Measurements from ENCODE around the gene FHOD3. TPM values are rescaled to one million over a fixed set of nuclear protein-coding genes. Genes with fewer than 3 reads are reported as not detected.

Gene FHOD3
- total and polyA plus RNA-seq, 4 donors, result 0.57 to 1.3 (median 1.2) TPM; not detected in 1

DNA sequence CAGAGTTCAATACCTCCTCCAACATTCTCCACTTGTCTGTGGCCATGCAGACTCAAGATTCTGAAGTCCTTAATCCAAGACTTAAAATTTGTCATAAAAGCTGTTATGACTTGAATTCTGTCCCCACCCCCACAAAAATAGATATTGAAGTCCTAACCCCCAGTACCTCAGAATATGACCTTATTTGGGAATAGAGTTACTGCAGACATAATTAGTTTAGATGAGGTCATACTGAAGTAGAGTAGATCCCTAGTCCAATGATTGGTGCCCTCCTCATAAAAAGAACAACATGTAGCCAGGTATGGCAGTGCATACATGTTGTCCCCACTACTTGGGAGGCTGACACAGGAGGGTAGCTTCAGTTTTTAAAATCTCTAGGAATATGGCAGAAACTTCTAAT is 522.1 kb downstream of the FHOD3 start (continued):
- no peak for TF ChIP-seq SP1 (IDR thresholded peaks at IDR 0.05)
- TF ChIP-seq, protein P1, sequence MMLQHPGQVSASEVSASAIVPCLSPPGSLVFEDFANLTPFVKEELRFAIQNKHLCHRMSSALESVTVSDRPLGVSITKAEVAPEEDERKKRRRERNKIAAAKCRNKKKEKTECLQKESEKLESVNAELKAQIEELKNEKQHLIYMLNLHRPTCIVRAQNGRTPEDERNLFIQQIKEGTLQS (IDR thresholded peaks at IDR 0.05), result no peak
- TF ChIP-seq, protein P2, sequence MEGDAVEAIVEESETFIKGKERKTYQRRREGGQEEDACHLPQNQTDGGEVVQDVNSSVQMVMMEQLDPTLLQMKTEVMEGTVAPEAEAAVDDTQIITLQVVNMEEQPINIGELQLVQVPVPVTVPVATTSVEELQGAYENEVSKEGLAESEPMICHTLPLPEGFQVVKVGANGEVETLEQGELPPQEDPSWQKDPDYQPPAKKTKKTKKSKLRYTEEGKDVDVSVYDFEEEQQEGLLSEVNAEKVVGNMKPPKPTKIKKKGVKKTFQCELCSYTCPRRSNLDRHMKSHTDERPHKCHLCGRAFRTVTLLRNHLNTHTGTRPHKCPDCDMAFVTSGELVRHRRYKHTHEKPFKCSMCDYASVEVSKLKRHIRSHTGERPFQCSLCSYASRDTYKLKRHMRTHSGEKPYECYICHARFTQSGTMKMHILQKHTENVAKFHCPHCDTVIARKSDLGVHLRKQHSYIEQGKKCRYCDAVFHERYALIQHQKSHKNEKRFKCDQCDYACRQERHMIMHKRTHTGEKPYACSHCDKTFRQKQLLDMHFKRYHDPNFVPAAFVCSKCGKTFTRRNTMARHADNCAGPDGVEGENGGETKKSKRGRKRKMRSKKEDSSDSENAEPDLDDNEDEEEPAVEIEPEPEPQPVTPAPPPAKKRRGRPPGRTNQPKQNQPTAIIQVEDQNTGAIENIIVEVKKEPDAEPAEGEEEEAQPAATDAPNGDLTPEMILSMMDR (IDR thresholded peaks at IDR 0.05; ENCODE audit: low read depth, low read length, missing input control), result no peak

DNA sequence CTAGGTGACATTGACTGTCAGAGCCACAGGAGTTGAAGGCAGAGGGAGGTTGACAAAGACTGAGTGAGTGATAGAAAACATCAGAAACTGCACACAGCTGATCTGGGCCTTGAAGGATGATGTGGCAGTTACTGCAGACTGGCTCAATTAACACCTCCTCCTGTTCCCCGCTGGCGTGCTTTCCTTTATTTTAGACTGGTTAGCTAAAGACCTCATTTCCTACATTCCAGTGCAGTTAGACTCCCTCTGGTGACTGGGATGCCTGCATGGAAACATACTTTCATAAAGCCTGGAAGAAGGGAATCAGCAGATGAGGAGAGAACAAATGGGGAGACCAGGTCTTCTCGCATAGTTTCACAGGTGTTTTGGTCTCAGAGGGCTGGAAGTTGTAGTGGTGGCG is 524.2 kb downstream of the FHOD3 start:
- DNase-seq (ENCODE audit: low spot score), result no peak
- H3K36me3 ChIP-seq (ENCODE audit: control insufficient read depth in 4 of 4, insufficient read depth in 3 of 4, low read depth in 1 of 4, low read length in 3 of 4), result peaks cover 0 to 4% (median 0%) of the 10 kb centered on the region in 4 donors
- 99% methylated on average over 4 of the region's 4 CpGs for WGBS
- no peaks in the 10 kb centered on the region for H3K9me3 ChIP-seq (ENCODE audit: control insufficient read depth in 4 of 4, low read length in 3 of 4)
- no peak overlapping the region for H3K9ac ChIP-seq (ENCODE audit: low read depth in 1 of 2, low read length in 2 of 2)
- H3K4me3 ChIP-seq (ENCODE audit: low read depth in 1 of 3, low read length in 3 of 3), result no peak overlapping the region
- H3K4me1 ChIP-seq (ENCODE audit: control insufficient read depth in 4 of 4, insufficient read depth in 4 of 4, low read length in 3 of 4), result no peaks in the 10 kb centered on the region
- TF ChIP-seq GABPA (IDR thresholded peaks at IDR 0.05 in 1 of 2, conservative IDR thresholded peaks at IDR 0.05 in 1 of 2) (no peak), HNF4A (conservative IDR thresholded peaks at IDR 0.05) (no peak), FOXA1 (IDR thresholded peaks at IDR 0.05) (no peak), RXRA (IDR thresholded peaks at IDR 0.05) (no peak), NR2F2 (IDR thresholded peaks at IDR 0.05) (no peak), YY1 (IDR thresholded peaks at IDR 0.05) (no peak), FOXA2 (IDR thresholded peaks at IDR 0.05) (no peak), HNF4G (IDR thresholded peaks at IDR 0.05) (no peak), RAD21 (IDR thresholded peaks at IDR 0.05) (no peak), SP1 (IDR thresholded peaks at IDR 0.05) (no peak), EGR1 (IDR thresholded peaks at IDR 0.05; ENCODE audit: low read depth in 2 of 2) (no peak), TAF1 (conservative IDR thresholded peaks at IDR 0.05) (no peak), JUND (IDR thresholded peaks at IDR 0.05) (no peak)
- TF ChIP-seq, protein P3, sequence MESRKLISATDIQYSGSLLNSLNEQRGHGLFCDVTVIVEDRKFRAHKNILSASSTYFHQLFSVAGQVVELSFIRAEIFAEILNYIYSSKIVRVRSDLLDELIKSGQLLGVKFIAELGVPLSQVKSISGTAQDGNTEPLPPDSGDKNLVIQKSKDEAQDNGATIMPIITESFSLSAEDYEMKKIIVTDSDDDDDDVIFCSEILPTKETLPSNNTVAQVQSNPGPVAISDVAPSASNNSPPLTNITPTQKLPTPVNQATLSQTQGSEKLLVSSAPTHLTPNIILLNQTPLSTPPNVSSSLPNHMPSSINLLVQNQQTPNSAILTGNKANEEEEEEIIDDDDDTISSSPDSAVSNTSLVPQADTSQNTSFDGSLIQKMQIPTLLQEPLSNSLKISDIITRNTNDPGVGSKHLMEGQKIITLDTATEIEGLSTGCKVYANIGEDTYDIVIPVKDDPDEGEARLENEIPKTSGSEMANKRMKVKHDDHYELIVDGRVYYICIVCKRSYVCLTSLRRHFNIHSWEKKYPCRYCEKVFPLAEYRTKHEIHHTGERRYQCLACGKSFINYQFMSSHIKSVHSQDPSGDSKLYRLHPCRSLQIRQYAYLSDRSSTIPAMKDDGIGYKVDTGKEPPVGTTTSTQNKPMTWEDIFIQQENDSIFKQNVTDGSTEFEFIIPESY (IDR thresholded peaks at IDR 0.05), result no peak
- TF ChIP-seq, protein P4, sequence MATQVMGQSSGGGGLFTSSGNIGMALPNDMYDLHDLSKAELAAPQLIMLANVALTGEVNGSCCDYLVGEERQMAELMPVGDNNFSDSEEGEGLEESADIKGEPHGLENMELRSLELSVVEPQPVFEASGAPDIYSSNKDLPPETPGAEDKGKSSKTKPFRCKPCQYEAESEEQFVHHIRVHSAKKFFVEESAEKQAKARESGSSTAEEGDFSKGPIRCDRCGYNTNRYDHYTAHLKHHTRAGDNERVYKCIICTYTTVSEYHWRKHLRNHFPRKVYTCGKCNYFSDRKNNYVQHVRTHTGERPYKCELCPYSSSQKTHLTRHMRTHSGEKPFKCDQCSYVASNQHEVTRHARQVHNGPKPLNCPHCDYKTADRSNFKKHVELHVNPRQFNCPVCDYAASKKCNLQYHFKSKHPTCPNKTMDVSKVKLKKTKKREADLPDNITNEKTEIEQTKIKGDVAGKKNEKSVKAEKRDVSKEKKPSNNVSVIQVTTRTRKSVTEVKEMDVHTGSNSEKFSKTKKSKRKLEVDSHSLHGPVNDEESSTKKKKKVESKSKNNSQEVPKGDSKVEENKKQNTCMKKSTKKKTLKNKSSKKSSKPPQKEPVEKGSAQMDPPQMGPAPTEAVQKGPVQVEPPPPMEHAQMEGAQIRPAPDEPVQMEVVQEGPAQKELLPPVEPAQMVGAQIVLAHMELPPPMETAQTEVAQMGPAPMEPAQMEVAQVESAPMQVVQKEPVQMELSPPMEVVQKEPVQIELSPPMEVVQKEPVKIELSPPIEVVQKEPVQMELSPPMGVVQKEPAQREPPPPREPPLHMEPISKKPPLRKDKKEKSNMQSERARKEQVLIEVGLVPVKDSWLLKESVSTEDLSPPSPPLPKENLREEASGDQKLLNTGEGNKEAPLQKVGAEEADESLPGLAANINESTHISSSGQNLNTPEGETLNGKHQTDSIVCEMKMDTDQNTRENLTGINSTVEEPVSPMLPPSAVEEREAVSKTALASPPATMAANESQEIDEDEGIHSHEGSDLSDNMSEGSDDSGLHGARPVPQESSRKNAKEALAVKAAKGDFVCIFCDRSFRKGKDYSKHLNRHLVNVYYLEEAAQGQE (IDR thresholded peaks at IDR 0.05), result no peak
- TF ChIP-seq, protein P5, sequence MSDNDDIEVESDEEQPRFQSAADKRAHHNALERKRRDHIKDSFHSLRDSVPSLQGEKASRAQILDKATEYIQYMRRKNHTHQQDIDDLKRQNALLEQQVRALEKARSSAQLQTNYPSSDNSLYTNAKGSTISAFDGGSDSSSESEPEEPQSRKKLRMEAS (IDR thresholded peaks at IDR 0.05), result no peak
- TF ChIP-seq, protein P2 (IDR thresholded peaks at IDR 0.05; ENCODE audit: low read depth, low read length, missing input control), result no peak
- TF ChIP-seq, protein P1 (IDR thresholded peaks at IDR 0.05), result no peak
- H3K27ac ChIP-seq (ENCODE audit: low read depth in 1 of 2, low read length in 2 of 2), result no peak overlapping the region
- H3K27me3 ChIP-seq (ENCODE audit: control insufficient read depth in 4 of 4, insufficient read depth in 4 of 4, low read length in 3 of 4), result no peaks in the 10 kb centered on the region
